ENCODE data around the gene CERS6.

The CERS6 gene

DNA sequence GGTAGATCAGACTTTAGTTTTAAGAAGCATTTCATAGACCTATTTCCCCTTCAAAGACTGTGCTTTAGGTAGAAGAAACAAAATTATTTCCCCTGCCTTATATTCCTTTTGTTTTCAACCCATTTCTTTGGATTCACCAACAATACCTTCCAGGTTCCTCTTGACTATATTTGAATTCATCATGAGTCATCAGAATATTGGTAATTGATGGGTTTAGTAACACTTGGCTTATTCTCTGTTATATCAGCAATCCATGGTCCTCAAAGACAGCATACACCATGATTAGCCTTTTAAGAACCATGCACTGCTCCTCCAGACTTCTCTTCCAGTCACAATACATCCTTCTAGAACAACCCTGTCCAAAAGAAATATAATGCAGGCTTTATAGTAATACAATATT lies 263.4 kb downstream of the CERS6 start:
- FAIRE-seq (no peak), DNase-seq (ENCODE audit: insufficient read length, low spot score) (no peak)

- FAIRE-seq, result no peak
- DNase-seq (ENCODE audit: insufficient read length, low spot score), result no peak
Observed at GRCh38 chr2:168722592-168722991, 266.5 kb downstream of the CERS6 start.

- no peak for DNase-seq (ENCODE audit: insufficient read length, low spot score)
Observed at GRCh38 chr2:168723275-168723899, 267.3 kb downstream of the CERS6 start.

GRCh38 chr2:168726375-168726774 lies 270.3 kb downstream of the CERS6 start:
- no peak for FAIRE-seq

More at GRCh38 chr2:168723275-168723899, 267.3 kb downstream of the CERS6 start:
- FAIRE-seq, result no peak

GRCh38 chr2:168727904-168728470 lies 271.9 kb downstream of the CERS6 start:
- no peak for FAIRE-seq
- no peak for DNase-seq (ENCODE audit: insufficient read length, low spot score)

More at GRCh38 chr2:168726375-168726774, 270.3 kb downstream of the CERS6 start:
- no peak for DNase-seq (ENCODE audit: insufficient read length, low spot score)

GRCh38 chr2:168729455-168729854 lies 273.4 kb downstream of the CERS6 start:
- FAIRE-seq, result no peak

GRCh38 chr2:168730344-168730743 lies 274.3 kb downstream of the CERS6 start:
- FAIRE-seq (no peak), DNase-seq (ENCODE audit: insufficient read length, low spot score) (no peak)

More at GRCh38 chr2:168729455-168729854, 273.4 kb downstream of the CERS6 start:
- no peak for DNase-seq (ENCODE audit: insufficient read length, low spot score)

DNA sequence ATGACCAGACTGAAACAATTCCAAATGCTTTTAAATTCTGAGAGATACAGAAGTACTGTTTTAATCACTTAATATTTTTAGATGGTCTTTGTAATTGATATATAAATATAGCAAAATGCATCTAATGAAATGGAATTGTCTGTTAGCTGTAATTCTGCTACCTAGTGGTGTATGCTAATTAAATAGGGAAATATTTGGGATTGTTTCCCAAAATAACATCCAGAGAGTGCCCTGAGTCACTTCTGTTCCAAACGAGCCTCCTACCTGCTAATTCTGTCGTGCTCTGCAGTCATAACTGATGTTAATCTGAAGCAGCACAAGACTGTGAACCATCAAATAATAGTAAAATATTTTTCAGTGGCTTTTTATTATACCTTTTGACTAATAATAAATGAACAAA lies 274.9 kb downstream of the CERS6 start:
- FAIRE-seq (no peak), DNase-seq (ENCODE audit: insufficient read length, low spot score) (no peak)

DNA sequence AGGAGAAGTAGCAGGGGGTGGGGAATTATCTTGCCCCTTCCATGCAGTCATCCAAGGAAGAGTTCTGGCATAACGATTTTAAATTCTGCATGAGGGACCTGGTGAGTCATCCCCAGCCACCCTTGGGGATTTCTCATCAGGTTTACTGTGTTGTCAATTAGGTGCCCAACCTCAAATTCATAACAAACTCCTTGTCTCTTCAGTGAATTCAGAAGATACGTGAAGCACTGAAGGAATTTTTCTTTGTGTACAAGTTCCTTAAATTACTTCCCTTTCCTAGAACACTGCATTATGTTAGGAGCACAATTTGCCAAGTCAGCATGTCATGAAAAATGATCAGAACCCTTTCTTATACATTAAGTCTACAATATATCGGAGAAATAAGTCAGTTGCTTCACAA lies 275.5 kb downstream of the CERS6 start:
- DNase-seq (ENCODE audit: insufficient read length, low spot score), result no peak

GRCh38 chr2:168732100-168732499 lies 276.0 kb downstream of the CERS6 start:
- no peak for FAIRE-seq

More for the DNA sequence above, 275.5 kb downstream of the CERS6 start:
- FAIRE-seq, result no peak

DNA sequence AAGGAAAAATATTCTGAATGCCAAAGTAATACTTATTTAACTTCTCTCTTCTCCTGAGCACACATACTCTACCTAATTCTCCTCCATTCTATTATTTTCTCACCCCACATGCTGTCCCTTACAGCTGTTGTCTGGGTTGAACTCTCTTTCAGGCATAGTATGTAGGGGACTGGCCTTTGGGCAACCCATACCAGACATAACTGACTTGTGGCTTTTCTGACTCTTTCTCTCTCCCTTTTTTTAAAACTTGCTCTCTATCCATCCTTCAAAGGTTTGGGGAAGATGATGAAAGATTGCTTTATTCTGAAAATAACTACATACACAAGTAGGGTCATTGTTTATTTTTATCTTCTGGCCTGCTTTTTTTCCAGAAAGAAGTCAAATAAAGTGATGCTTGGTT lies 276.4 kb downstream of the CERS6 start:
- FAIRE-seq (no peak), DNase-seq (ENCODE audit: insufficient read length, low spot score) (no peak)

More at GRCh38 chr2:168732100-168732499, 276.0 kb downstream of the CERS6 start:
- no peak for DNase-seq (ENCODE audit: insufficient read length, low spot score)

- FAIRE-seq (no peak), DNase-seq (ENCODE audit: insufficient read length, low spot score) (no peak)
Observed at GRCh38 chr2:168734199-168734760, 278.2 kb downstream of the CERS6 start.

DNA sequence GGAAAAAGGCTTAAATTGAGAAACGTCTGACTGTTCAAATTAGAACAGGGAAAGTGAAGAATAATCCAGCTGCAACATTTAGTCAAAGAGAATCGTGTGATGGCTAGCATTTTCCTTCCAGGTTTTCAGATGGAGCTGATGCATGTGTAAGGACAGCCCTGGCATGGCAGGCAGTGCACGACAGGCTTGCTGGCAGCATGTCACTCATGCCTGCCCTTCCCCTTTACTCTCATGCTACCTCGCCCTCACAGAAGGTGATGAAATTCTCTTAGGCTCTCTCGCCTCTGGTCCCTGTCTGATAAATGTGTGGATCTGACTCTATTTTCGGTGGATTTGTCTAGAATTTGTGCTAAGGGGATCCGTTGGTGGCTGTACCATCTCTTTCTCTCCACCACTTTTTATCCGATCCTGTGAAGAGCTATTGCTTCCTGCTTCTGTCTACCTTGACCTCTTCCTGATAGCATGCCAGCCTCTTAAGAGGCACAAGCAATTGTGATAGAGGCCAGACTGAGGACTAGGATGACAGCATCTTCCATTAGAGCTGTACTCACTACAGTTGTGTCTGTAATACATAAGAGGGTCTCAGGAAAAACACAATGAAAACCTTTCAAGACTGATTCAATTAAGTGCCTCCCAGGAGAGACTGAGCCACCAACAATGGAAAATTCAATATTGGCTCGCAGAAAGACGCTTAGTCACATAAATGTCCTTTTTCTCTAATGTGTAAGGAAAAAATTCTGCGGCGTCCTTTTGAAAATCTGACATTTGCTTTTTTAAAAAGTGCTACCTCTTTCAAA lies 280.8 kb downstream of the CERS6 start:
- DNase-seq (ENCODE audit: insufficient read length, low spot score) (no peak), FAIRE-seq (no peak)

GRCh38 chr2:168738062-168738461 lies 282.0 kb downstream of the CERS6 start:
- DNase-seq (ENCODE audit: insufficient read length, low spot score) (no peak), FAIRE-seq (no peak)

DNA sequence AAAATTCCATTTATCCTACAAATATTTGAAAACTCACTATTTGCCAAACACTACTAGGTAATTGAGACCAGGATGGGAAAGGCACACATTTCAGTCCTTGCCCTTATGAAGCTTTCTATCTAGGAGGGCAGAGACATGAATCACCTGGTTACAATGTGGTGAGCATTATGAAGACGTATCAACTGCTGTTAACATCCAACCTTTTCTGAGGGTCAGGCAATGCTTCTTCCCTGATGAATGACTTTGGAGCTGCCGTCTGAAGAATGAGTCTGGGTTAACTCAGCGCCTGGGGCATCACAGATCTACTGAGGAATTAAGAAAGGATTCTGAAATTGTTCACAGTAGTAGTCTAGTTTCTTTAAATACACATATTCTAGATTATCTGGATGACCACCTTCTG lies 284.3 kb downstream of the CERS6 start:
- FAIRE-seq (no peak), DNase-seq (ENCODE audit: insufficient read length, low spot score) (no peak)

GRCh38 chr2:168740788-168741187 lies 284.7 kb downstream of the CERS6 start:
- FAIRE-seq, result no peak
- DNase-seq (ENCODE audit: insufficient read length, low spot score), result no peak

DNA sequence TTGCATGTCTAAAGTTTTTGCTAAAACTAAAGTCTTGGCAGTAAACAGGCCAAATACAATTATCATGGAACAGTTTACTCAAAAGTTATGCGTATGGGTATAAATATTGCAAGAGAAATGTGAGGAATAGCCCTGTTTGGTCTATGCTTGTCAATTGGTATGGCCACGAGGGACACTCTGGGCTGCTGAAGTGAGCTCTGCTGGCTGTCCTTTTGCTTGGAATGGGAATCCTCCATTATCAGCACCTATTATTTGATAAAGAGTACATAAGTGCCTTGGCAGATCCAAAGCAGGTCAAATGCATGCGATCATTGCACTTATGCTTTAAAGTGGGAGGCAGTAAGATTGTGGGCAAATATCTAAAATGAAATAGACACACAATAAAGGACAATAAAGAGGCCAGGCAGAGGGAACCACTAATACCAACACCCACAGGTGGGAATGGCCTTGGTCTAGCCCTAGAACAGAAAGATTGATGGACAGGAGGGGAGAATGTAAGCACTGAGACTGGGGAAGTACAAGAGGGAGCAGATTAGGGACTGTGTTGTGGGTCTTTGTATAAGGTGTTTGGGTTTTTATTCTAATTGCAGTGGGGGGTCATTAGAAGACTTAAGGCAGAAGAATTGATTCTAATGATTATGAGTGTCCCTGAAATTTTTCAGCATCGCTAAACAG lies 286.3 kb downstream of the CERS6 start:
- DNase-seq (ENCODE audit: insufficient read length, low spot score), result no peak
- FAIRE-seq, result no peak

GRCh38 chr2:168744844-168745243 lies 288.8 kb downstream of the CERS6 start:
- no peak for DNase-seq (ENCODE audit: insufficient read length, low spot score)

DNA sequence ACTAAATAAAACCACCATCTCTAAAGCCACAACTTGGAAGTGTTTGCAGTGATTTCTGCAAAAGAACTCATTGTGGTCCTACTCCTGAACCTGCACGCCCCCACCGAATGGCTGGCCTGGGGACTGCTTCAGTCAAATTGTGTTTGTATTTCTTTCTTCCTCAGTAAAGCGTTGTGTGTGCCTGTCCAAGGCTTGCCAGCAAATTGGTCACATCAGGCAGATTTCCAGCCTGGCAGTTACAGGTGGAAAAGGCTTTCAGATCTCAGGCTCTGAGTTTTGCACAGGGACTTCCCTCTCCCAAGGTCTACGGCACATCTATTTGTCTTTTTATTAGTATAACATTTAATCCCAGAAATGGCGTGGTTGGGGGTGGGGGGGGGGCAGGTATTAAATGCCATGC lies 292.4 kb downstream of the CERS6 start:
- DNase-seq (ENCODE audit: insufficient read length, low spot score) (no peak), FAIRE-seq (no peak)

More at GRCh38 chr2:168744844-168745243, 288.8 kb downstream of the CERS6 start:
- no peak for FAIRE-seq

DNA sequence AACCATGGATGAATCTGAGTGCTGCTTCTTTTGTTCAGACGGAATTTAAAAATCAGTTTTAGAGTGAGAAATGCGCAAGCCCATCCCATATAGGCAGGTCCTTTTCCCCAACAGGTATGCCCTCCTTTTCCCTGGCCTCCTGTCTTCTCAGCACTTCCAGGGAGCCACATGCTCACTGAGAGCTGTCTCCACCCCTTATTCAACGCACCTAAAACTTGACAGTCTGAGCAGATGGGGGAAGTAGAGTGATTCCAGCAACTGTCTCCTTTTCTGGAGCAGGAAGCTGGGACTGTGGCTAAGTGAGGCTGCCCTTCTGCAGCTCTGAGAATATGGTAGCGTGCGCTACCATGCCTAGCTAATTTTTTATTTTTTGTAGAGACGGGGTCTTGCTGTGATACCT lies 293.2 kb downstream of the CERS6 start:
- no peak for DNase-seq (ENCODE audit: insufficient read length, low spot score)
- FAIRE-seq, result no peak

Data from GM19239 (cell line).